DMS114 treated with DMSO at 0.1 percent for 48 hours (cell line): Measurements from ENCODE around the gene PKD1.
A peak's percentile ranks its signal among the peaks of the same experiment; 100 is the strongest.

ENCODE experiments used
- DNase-seq: peaks from one replicate; lab custom pipeline; 2025; ENCODE audit not compliant: unreplicated experiment; lab: John Stamatoyannopoulos, UW

Gene PKD1

GRCh38 chr16:2056077-2056476, 79.6 kb downstream of the PKD1 start:
- no peak for DNase-seq

GRCh38 chr16:2054543-2055245, 81.0 kb downstream of the PKD1 start:
- no peak for DNase-seq

GRCh38 chr16:2053897-2054296, 81.8 kb downstream of the PKD1 start:
- DNase-seq = no peak

- no peak for DNase-seq
These were observed 82.5 kb downstream of the PKD1 start for GRCh38 chr16:2053211-2053610.

- no peak for DNase-seq
These were observed 87.6 kb downstream of the PKD1 start for GRCh38 chr16:2048116-2048543.

GRCh38 chr16:2047330-2048115, 88.2 kb downstream of the PKD1 start, which contains the start of the genes NTHL1 and TSC2:
Gene NTHL1 (minus strand): TSS chr16:2047834. CDS start chr16:2047823, 11 bp downstream.
Gene TSC2 (plus strand): TSS chr16:2047985. CDS start chr16:2048616, 631 bp downstream.
- DNase-seq = peak; percentile 85

- no peak for DNase-seq
These were observed 88.8 kb downstream of the PKD1 start for GRCh38 chr16:2046893-2047329.

GRCh38 chr16:2045965-2046892, 89.5 kb downstream of the PKD1 start:
- no peak for DNase-seq

GRCh38 chr16:2044541-2044940, 91.2 kb downstream of the PKD1 start:
- no peak for DNase-seq

- no peak for DNase-seq
These were observed 91.8 kb downstream of the PKD1 start for GRCh38 chr16:2043667-2044451.

GRCh38 chr16:2042986-2043666, 92.6 kb downstream of the PKD1 start:
- no peak for DNase-seq

GRCh38 chr16:2042171-2042985, 93.3 kb downstream of the PKD1 start:
- no peak for DNase-seq

GRCh38 chr16:2040787-2041522, 94.7 kb downstream of the PKD1 start:
- DNase-seq = no peak

- no peak for DNase-seq
These were observed 95.5 kb downstream of the PKD1 start for GRCh38 chr16:2040041-2040786.

- no peak for DNase-seq
These were observed 96.2 kb downstream of the PKD1 start for GRCh38 chr16:2039274-2040031.
